NCI-H446 (cell line): Measurements from ENCODE around the gene LILRB5.
A peak's percentile ranks its signal among the peaks of the same experiment; 100 is the strongest.
"Not testable (repeated sequence)": the region's sequence is repeated elsewhere in the genome, so short reads cannot be mapped to it uniquely, and the experiment has no call there.

Source experiments
- DNase-seq, 2 experiments: peaks; one replicate each; lab custom pipeline; 2025; lab: John Stamatoyannopoulos, UW

Gene LILRB5

GRCh38 chr19:54214217-54214616, 42.9 kb downstream of the LILRB5 start:
- DNase-seq, result not testable (repeated sequence)

GRCh38 chr19:54211235-54211634, 45.8 kb downstream of the LILRB5 start:
- DNase-seq, result no peak

GRCh38 chr19:54209811-54210494, 47.1 kb downstream of the LILRB5 start:
- DNase-seq, result peak; percentile 27 to 74

- no peak for DNase-seq
These were observed 47.8 kb downstream of the LILRB5 start for GRCh38 chr19:54209058-54209810.

- no peak for DNase-seq
These were observed 48.4 kb downstream of the LILRB5 start for GRCh38 chr19:54208784-54209057.

- DNase-seq, result no peak
These were observed 48.9 kb downstream of the LILRB5 start for GRCh38 chr19:54207983-54208783.

- no peak for DNase-seq
These were observed 49.4 kb downstream of the LILRB5 start for GRCh38 chr19:54207676-54207982.

GRCh38 chr19:54207193-54207592, 49.9 kb downstream of the LILRB5 start:
- DNase-seq, result not testable (repeated sequence)

- no peak for DNase-seq
These were observed 50.3 kb downstream of the LILRB5 start for GRCh38 chr19:54206831-54207177.

- no peak for DNase-seq
These were observed 50.8 kb downstream of the LILRB5 start for GRCh38 chr19:54206030-54206830.

- DNase-seq, result no peak
These were observed 52.2 kb downstream of the LILRB5 start for GRCh38 chr19:54204767-54205468.

GRCh38 chr19:54203151-54203611, 53.9 kb downstream of the LILRB5 start:
- DNase-seq, result no peak

- DNase-seq, result no peak
These were observed 55.1 kb downstream of the LILRB5 start for GRCh38 chr19:54201980-54202379.

GRCh38 chr19:54201172-54201701, 55.8 kb downstream of the LILRB5 start:
- DNase-seq, result no peak
